Endothelial cell of umbilical vein (primary cell): ENCODE data around the gene STAG1. TPM values are rescaled to one million over a fixed set of nuclear protein-coding genes. Genes with fewer than 3 reads are reported as not detected.
"Not testable (repeated sequence)": the region's sequence is repeated elsewhere in the genome, so short reads cannot be mapped to it uniquely, and the experiment has no call there.

Experiments
- BruUV-seq: library from RNA; stranded (reverse); fragments of 400-500 nt; replicated peaks from 2 replicates; lab custom pipeline; 2021; lab: Mats Ljungman, UMichigan
- CTCF ChIA-PET: fragments of 300-600, 350-600 bp; sonication (Branson Sonifier 250); formaldehyde crosslinking; loops from one replicate; lab custom pipeline; 2021; ENCODE audit warnings: antibody characterized with exemption, inconsistent platforms; lab: Charles Lee
- POLR2A ChIA-PET: fragments of 300-600, 350-600 bp; sonication (Branson Sonifier 250); formaldehyde crosslinking; loops from one replicate; lab custom pipeline; 2021; ENCODE audit warnings: antibody characterized with exemption, inconsistent platforms; lab: Charles Lee
- DNase-seq: peaks from one replicate; pipeline ENCODE4 v3.0.0-alpha.2; 2011; ENCODE audit warnings: low read depth, low spot score
- FAIRE-seq: peaks from 2 replicates; lab custom pipeline; 2011; peaks lifted over from hg19 to GRCh38; lab: Jason Lieb, UNC
- H2AFZ ChIP-seq: 2 replicates; pipeline ENCODE4 v1.6.0; 2012; ENCODE audit warnings: low read depth, low read length, control low read depth, inconsistent platforms
- H3K27ac ChIP-seq: 2 replicates; pipeline ENCODE4 v1.5.1; 2011; ENCODE audit warnings: low read depth, mild to moderate bottlenecking, control low read depth, low read length, moderate library complexity; ENCODE audit not compliant: insufficient read depth
- H3K27me3 ChIP-seq, 2 experiments: 2 replicates each; pipeline versions ENCODE4 v1.6.0 to v1.6.1; 2011; ENCODE audit warnings: low read length in 2 of 2, mixed read lengths in 1 of 2; ENCODE audit not compliant: control insufficient read depth in 2 of 2, insufficient read depth in 2 of 2
- H3K36me3 ChIP-seq, 2 experiments: 2 replicates in 1 of 2; 3 replicates in 1 of 2; pipeline ENCODE4 v1.5.1; 2011; ENCODE audit warnings: low read length in 2 of 2, mild to moderate bottlenecking in 1 of 2, moderate library complexity in 1 of 2; ENCODE audit not compliant: control insufficient read depth in 2 of 2, insufficient read depth in 2 of 2; ENCODE audit errors: extremely low read depth in 1 of 2
- H3K4me1 ChIP-seq: 3 replicates; pipeline ENCODE4 v1.5.1; 2011; ENCODE audit warnings: mild to moderate bottlenecking, low read length; ENCODE audit not compliant: control insufficient read depth, insufficient read depth; ENCODE audit errors: extremely low read depth
- H3K4me2 ChIP-seq: 2 replicates; pipeline ENCODE4 v1.6.1; 2011; ENCODE audit warnings: low read length, control low read depth, mixed read lengths; ENCODE audit not compliant: insufficient read depth
- H3K4me3 ChIP-seq, 3 experiments: fragments of 200-600 bp in 1 of 3; sonication (generic), shearing (Covaris generic) in 1 of 3; replicated peaks in 1 of 3; 2 replicates each; pipeline ENCODE4 v1.5.1; 2011 to 2016; ENCODE audit warnings: control low read depth in 3 of 3, low read length in 3 of 3, mild to moderate bottlenecking in 2 of 3, inconsistent platforms in 1 of 3, low read depth in 1 of 3, moderate library complexity in 1 of 3; ENCODE audit not compliant: insufficient read depth in 1 of 3
- H3K79me2 ChIP-seq: 2 replicates; pipeline ENCODE4 v1.6.0; 2012; ENCODE audit warnings: low read length, inconsistent platforms; ENCODE audit not compliant: control insufficient read depth, insufficient read depth
- H3K9ac ChIP-seq: replicated peaks from 2 replicates; pipeline ENCODE3; 2011; ENCODE audit warnings: low read length, control low read depth; ENCODE audit not compliant: insufficient read depth; ENCODE audit errors: extremely low read depth
- H3K9me1 ChIP-seq: replicated peaks from 3 replicates; pipeline ENCODE4 v1.6.0; 2011; ENCODE audit warnings: mild to moderate bottlenecking, low read length; ENCODE audit not compliant: control insufficient read depth, insufficient read depth; ENCODE audit errors: extremely low read depth
- H3K9me3 ChIP-seq: replicated peaks from 2 replicates; pipeline ENCODE4 v1.5.1; 2012; ENCODE audit warnings: low read length, inconsistent platforms; ENCODE audit not compliant: control insufficient read depth, insufficient read depth
- H4K20me1 ChIP-seq: replicated peaks from 2 replicates; pipeline ENCODE3; 2011; ENCODE audit warnings: mild to moderate bottlenecking, low read length; ENCODE audit not compliant: control insufficient read depth, insufficient read depth; ENCODE audit errors: extremely low read depth
- CTCF ChIP-seq, 2 donors: IDR thresholded peaks; 1 replicate in 1 of 2; 2 replicates in 1 of 2; pipeline ENCODE4 v1.5.1; 2011; ENCODE audit warnings: low read length in 2 of 2, mild to moderate bottlenecking in 2 of 2, moderate library complexity in 2 of 2, control low read depth in 1 of 2, inconsistent platforms in 1 of 2, low read depth in 1 of 2; ENCODE audit not compliant: insufficient read depth in 1 of 2; ENCODE audit errors: extremely low read depth in 1 of 2
- EZH2 ChIP-seq: IDR thresholded peaks from 2 replicates; pipeline ENCODE4 v1.6.1; 2012; ENCODE audit warnings: borderline replicate concordance, low read depth, mild to moderate bottlenecking, moderate library complexity, low read length, inconsistent platforms; ENCODE audit not compliant: severe bottlenecking
- FOS ChIP-seq: IDR thresholded peaks from 2 replicates; pipeline ENCODE4 v1.6.1; 2011; ENCODE audit warnings: mild to moderate bottlenecking, low read length, moderate library complexity, borderline replicate concordance; ENCODE audit not compliant: insufficient read depth
- GATA2 ChIP-seq: IDR thresholded peaks from 2 replicates; pipeline ENCODE4 v1.7.0; 2011; ENCODE audit warnings: low read depth, mild to moderate bottlenecking, moderate library complexity, mixed read lengths, low read length; ENCODE audit not compliant: insufficient read length, insufficient read depth
- JUN ChIP-seq: IDR thresholded peaks from 2 replicates; pipeline ENCODE4 v1.6.1; 2011; ENCODE audit warnings: borderline replicate concordance, low read depth; ENCODE audit not compliant: insufficient read length, insufficient read depth
- MAX ChIP-seq: IDR thresholded peaks from 2 replicates; pipeline ENCODE4 v1.6.1; 2011; ENCODE audit not compliant: insufficient read depth, insufficient read length
- MYC ChIP-seq: IDR thresholded peaks from one replicate; pipeline ENCODE4 v1.6.1; 2011; ENCODE audit warnings: mild to moderate bottlenecking, low read depth, low read length
- POLR2A ChIP-seq: IDR thresholded peaks from 2 replicates; pipeline ENCODE4 v1.6.1; 2012; ENCODE audit warnings: low read depth, mild to moderate bottlenecking, control low read depth, low read length
- POLR2AphosphoS5 ChIP-seq: IDR thresholded peaks from 2 replicates; pipeline ENCODE4 v1.6.1; 2012; ENCODE audit warnings: low read depth, mild to moderate bottlenecking, control low read depth, low read length, moderate library complexity; ENCODE audit not compliant: insufficient read depth
- dilution Hi-C: fragments of 300-500 bp; cut with MboI; formaldehyde crosslinking; loops from one replicate; pipeline ENCODE4 v1.15.0; 2019; ENCODE audit warnings: low sequenced_read_pairs; ENCODE audit not compliant: extremely low pct_ligation_motif_present
- intact Hi-C: fragments of 100-400 bp; cut with micrococcal nuclease; formaldehyde crosslinking; loops from one replicate; pipeline ENCODE4 v1.10.0; 2022
- polyA plus RNA-seq, 4 experiments: library from polyadenylated mRNA; depleted of rRNA in 3 of 4; stranded (reverse) in 3 of 4; unstranded in 1 of 4; fragments of >200 nt; gene quantifications; 2 replicates each; pipeline versions ENCODE4 v1.2.1 to v1.2.3, GENCODE V29; 2011 to 2012; ENCODE audit warnings: missing spikeins in 1 of 4
- total RNA-seq: library from RNA; stranded (reverse); gene quantifications from 2 replicates; pipeline ENCODE4 v1.2.3, GENCODE V29; 2021

Gene STAG1
- total and polyA plus RNA-seq, 2 donors (not counting 3 experiments of a cell fraction or from before 2014, with no cell fraction given), result 7.4 to 42.1 TPM

- intact Hi-C loops, result no loop called here
- Histone ChIP-seq H2AFZ (no peak overlapping the region), H3K9ac (no peak overlapping the region), H3K27ac (no peak overlapping the region), H3K4me3 (no peak overlapping the region), H4K20me1 (no peaks in the 10 kb centered on the region), H3K27me3 (no peaks in the 10 kb centered on the region), H3K79me2 (no peaks in the 10 kb centered on the region), H3K4me2 (no peak overlapping the region), H3K9me3 (no peaks in the 10 kb centered on the region), H3K4me1 (no peaks in the 10 kb centered on the region), H3K36me3 (no peaks in the 10 kb centered on the region), H3K9me1 (no peaks in the 10 kb centered on the region)
- DNase-seq, result no peak
- TF ChIP-seq JUN (no peak), POLR2AphosphoS5 (no peak), FOS (no peak), CTCF (IDR thresholded peaks at IDR 0.05; ENCODE audit: extremely low read depth in 1 of 2, insufficient read depth in 1 of 2, low read depth in 1 of 2, low read length in 2 of 2) (no peak), POLR2A (no peak), EZH2 (no peak), MYC (no peak), MAX (no peak), GATA2 (no peak)
- POLR2A ChIA-PET, result no interaction called here
- BruUV-seq, result no TSS peak
- CTCF ChIA-PET, result no interaction called here
- FAIRE-seq, result no peak
- dilution Hi-C loops, result no loop called here
Observed at GRCh38 chr3:136567599-136568188, 184.5 kb downstream of the STAG1 start.

GRCh38 chr3:136564962-136565361 is 187.2 kb downstream of the STAG1 start:
- H3K9ac ChIP-seq, intact Hi-C loops, H2AFZ ChIP-seq, H3K9me3 ChIP-seq, H3K9me1 ChIP-seq, BruUV-seq, dilution Hi-C loops, H3K27me3 ChIP-seq, H3K79me2 ChIP-seq, DNase-seq, H3K4me3 ChIP-seq, POLR2A ChIA-PET, FAIRE-seq, CTCF ChIA-PET, H3K4me2 ChIP-seq, H3K27ac ChIP-seq, H4K20me1 ChIP-seq, H3K36me3 ChIP-seq, H3K4me1 ChIP-seq: not testable (repeated sequence)
